DOHH2 (cell line): ENCODE measurements around the gene ADAM33.

Experiments used
- CTCF ChIP-seq: fragments of 200-600 bp; sonication (generic); IDR thresholded peaks from one replicate; pipeline ENCODE4 v1.5.1; 2014; ENCODE audit warnings: antibody characterized with exemption, mild to moderate bottlenecking, low read depth, low read length; ENCODE audit not compliant: poor library complexity, severe bottlenecking
- EZH2phosphoT487 ChIP-seq: fragments of 200-600 bp; sonication (generic); IDR thresholded peaks from 2 replicates; pipeline ENCODE4 v1.6.1; 2017; ENCODE audit warnings: borderline replicate concordance, mild to moderate bottlenecking, antibody characterized with exemption, low read length, moderate library complexity, mixed read lengths

- no peak for TF ChIP-seq CTCF
- no peak for TF ChIP-seq EZH2phosphoT487
Measured at GRCh38 chr20:3672547-3673171, 9.2 kb downstream of the ADAM33 start.
